Thoracic aorta endothelial cell (primary cell): ENCODE measurements around the gene KANK3. TPM values are rescaled to one million over a fixed set of nuclear protein-coding genes. Genes with fewer than 3 reads are reported as not detected.

Experiments
- small RNA-seq: library from RNA; depleted of rRNA; stranded (forward); fragments of <200 nt; gene quantifications from one replicate; pipeline ENCODE3, GENCODE V24; 2012
- total RNA-seq: library from RNA; depleted of rRNA; stranded (reverse); fragments of >200 nt; gene quantifications from 2 replicates; pipeline ENCODE4 v1.2.3, GENCODE V29; 2012

KANK3 gene
- 9.3 and 16.1 TPM in 2 replicates for total RNA-seq

GRCh38 chr19:8342684-8343482 lies at the start of gene KANK3:
TSS of gene KANK3 (minus strand) at chr19:8343262. CDS start at chr19:8337828, 5,434 bp downstream.

GRCh38 chr19:8389891-8390616 lies 47.0 kb upstream of the KANK3 start, which contains the start of gene RAB11B:
TSS of gene RAB11B (plus strand) at chr19:8390360. CDS start at chr19:8390417, 57 bp downstream.

GRCh38 chr19:8363803-8364771 lies 21.0 kb upstream of the KANK3 start, which contains the start of gene ANGPTL4:
TSS of gene ANGPTL4 (plus strand) at chr19:8364155. CDS start at chr19:8364322, 167 bp downstream.

GRCh38 chr19:8321067-8321985 lies 21.7 kb downstream of the KANK3 start, which contains the start of the genes NDUFA7 and RPS28:
TSS of gene NDUFA7 (minus strand) at chr19:8321375. CDS start at chr19:8321358, 17 bp downstream.
TSS of gene RPS28 (plus strand) at chr19:8321496. CDS start at chr19:8321531, 35 bp downstream.

GRCh38 chr19:8307965-8308866 lies 34.8 kb downstream of the KANK3 start, which contains the start of gene CD320:
TSS of gene CD320 (minus strand) at chr19:8308358. CDS start at chr19:8308290, 68 bp downstream.

Small RNAs within 50 kb of the gene (small RNA-seq; reads per million reads assigned to genes)
- not detected for gene MIR4999

Other genes starting within 250 kb of the KANK3 start
- gene FBN3, start 193.7 kb downstream of the KANK3 start, total RNA-seq = not detected in 2 replicates
- 2.0 and 2.4 TPM in 2 replicates for gene CERS4, start 133.9 kb downstream of the KANK3 start, total RNA-seq
- 60.9 and 77.8 TPM in 2 replicates for gene CD320, start 34.9 kb downstream of the KANK3 start, total RNA-seq
- 16.8 and 34.0 TPM in 2 replicates for gene NDUFA7, start 21.9 kb downstream of the KANK3 start, total RNA-seq
- gene RPS28, start 21.8 kb downstream of the KANK3 start, total RNA-seq = 149 and 150 TPM in 2 replicates
- gene ANGPTL4, start 20.9 kb upstream of the KANK3 start, total RNA-seq = 9.5 and 27.8 TPM in 2 replicates
- 21.7 and 24.6 TPM in 2 replicates for gene RAB11B, start 47.1 kb upstream of the KANK3 start, total RNA-seq
- 56.3 and 64.6 TPM in 2 replicates for gene MARCHF2, start 70.0 kb upstream of the KANK3 start, total RNA-seq
- 111 and 113 TPM in 2 replicates for gene HNRNPM, start 101.7 kb upstream of the KANK3 start, total RNA-seq
- not detected in 2 replicates for gene PRAM1, start 159.4 kb upstream of the KANK3 start, total RNA-seq
- gene ZNF414, start 170.9 kb upstream of the KANK3 start, total RNA-seq = 3.9 and 5.8 TPM in 2 replicates
- under 0.01 and 0.36 TPM in 2 replicates for gene MYO1F, start 234.2 kb upstream of the KANK3 start, total RNA-seq